Measurements from ENCODE around the gene SYT1.

The SYT1 gene

DNA sequence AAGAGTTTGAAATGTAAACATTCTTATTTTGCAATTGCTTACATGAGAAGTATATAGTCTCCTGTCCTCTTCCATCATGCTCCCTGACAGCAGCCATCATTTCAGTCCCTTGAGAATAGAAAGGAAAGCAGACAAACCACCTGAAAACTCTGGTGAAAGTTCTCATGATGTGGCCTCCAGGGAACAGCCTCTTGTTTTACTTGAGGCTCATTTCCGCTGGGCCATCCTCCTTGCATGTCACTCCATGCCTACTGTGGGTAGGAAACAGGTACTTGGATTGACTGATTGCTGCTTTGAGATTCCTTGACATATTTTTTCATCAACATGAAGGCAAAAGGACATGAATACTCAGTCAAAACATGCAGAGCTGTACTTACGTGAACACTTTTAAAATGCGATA is 6.0 kb downstream of the SYT1 start:
- DNase-seq (ENCODE audit: extremely low spot score): no peak
- no peak for TF ChIP-seq SUZ12 (IDR thresholded peaks at IDR 0.05)
- TF ChIP-seq ELF4 (IDR thresholded peaks at IDR 0.05): no peak
- no peak for TF ChIP-seq ARNT (IDR thresholded peaks at IDR 0.05)
- no peak for TF ChIP-seq TARDBP (IDR thresholded peaks at IDR 0.05)
- no peak for TF ChIP-seq L3MBTL2 (conservative IDR thresholded peaks at IDR 0.05)
- no peak for TF ChIP-seq SP1 (IDR thresholded peaks at IDR 0.05)
- TF ChIP-seq FOXK2 (IDR thresholded peaks at IDR 0.05): no peak
- TF ChIP-seq, protein P1, sequence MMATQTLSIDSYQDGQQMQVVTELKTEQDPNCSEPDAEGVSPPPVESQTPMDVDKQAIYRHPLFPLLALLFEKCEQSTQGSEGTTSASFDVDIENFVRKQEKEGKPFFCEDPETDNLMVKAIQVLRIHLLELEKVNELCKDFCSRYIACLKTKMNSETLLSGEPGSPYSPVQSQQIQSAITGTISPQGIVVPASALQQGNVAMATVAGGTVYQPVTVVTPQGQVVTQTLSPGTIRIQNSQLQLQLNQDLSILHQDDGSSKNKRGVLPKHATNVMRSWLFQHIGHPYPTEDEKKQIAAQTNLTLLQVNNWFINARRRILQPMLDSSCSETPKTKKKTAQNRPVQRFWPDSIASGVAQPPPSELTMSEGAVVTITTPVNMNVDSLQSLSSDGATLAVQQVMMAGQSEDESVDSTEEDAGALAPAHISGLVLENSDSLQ (IDR thresholded peaks at IDR 0.05): no peak
- no peak for TF ChIP-seq HDGF (IDR thresholded peaks at IDR 0.05; ENCODE audit: borderline replicate concordance)
- no peak for TF ChIP-seq LEF1 (IDR thresholded peaks at IDR 0.05; ENCODE audit: borderline replicate concordance)
- no peak for TF ChIP-seq ZNF384 (IDR thresholded peaks at IDR 0.05)
- TF ChIP-seq BHLHE40 (IDR thresholded peaks at IDR 0.05; ENCODE audit: borderline replicate concordance): no peak
- no peak for TF ChIP-seq FOXM1 (IDR thresholded peaks at IDR 0.05; ENCODE audit: borderline replicate concordance)
- no peak for TF ChIP-seq NFRKB (IDR thresholded peaks at IDR 0.05)
- no peak for TF ChIP-seq CTBP1 (IDR thresholded peaks at IDR 0.05; ENCODE audit: borderline replicate concordance)
- no peak for TF ChIP-seq FOXA1 (IDR thresholded peaks at IDR 0.05)
- CTCF ChIA-PET: no interaction called here
- POLR2A ChIA-PET: no interaction called here

DNA sequence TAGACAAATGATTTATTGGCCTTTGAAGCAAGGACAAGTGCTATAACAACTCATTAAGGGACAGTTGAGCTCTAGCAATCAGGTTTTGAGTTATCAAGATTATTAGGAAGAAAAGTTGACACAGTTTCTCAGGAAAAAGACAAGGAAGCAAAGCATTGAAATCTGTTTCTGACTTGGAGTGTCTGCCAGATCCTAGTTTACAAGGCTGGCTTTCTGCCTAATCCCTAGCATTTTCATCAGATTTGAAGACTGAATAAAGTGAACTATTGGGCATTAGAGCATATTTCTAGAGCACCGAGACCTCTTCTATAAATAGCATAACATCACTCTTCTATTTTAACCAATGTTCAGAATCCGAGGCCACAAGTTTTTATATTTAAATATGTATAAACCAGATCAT is 7.0 kb downstream of the SYT1 start:
- TF ChIP-seq CTBP1 (IDR thresholded peaks at IDR 0.05; ENCODE audit: borderline replicate concordance) (no peak), FOXK2 (IDR thresholded peaks at IDR 0.05) (no peak), BHLHE40 (IDR thresholded peaks at IDR 0.05; ENCODE audit: borderline replicate concordance) (no peak), FOXM1 (IDR thresholded peaks at IDR 0.05; ENCODE audit: borderline replicate concordance) (no peak), ELF4 (IDR thresholded peaks at IDR 0.05) (no peak), LEF1 (IDR thresholded peaks at IDR 0.05; ENCODE audit: borderline replicate concordance) (no peak), SP1 (IDR thresholded peaks at IDR 0.05) (no peak), FOXA1 (IDR thresholded peaks at IDR 0.05) (no peak), HDGF (IDR thresholded peaks at IDR 0.05; ENCODE audit: borderline replicate concordance) (no peak), NFRKB (IDR thresholded peaks at IDR 0.05) (no peak), L3MBTL2 (conservative IDR thresholded peaks at IDR 0.05) (no peak), TARDBP (IDR thresholded peaks at IDR 0.05) (no peak), ARNT (IDR thresholded peaks at IDR 0.05) (no peak), ZNF384 (IDR thresholded peaks at IDR 0.05) (no peak), SUZ12 (IDR thresholded peaks at IDR 0.05) (no peak)
- TF ChIP-seq, protein P1 (IDR thresholded peaks at IDR 0.05): no peak
- no peak for DNase-seq (ENCODE audit: extremely low spot score)
- ChIA-PET CTCF (no interaction called here), POLR2A (no interaction called here)

DNA sequence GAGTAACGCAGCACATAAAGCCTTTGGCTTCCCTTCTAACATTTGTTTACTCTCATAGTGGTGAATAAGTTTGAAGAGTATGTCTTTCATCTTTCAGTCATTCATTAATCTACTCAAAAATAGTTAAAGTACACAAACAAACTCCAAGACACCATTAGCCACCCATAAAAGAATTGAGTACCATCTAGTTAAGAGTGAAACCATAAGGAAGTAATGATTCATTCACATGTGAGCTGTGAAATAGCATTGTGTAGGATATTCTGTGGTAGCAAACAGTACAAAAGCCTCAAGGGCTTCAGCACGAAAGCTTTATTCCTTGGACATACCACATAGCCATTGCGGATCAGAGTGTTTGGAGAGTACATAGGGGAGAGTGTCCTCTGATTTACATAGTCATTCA is 13.9 kb downstream of the SYT1 start:
- ChIA-PET POLR2A (no interaction called here), CTCF (no interaction called here)
- no peak for TF ChIP-seq L3MBTL2 (conservative IDR thresholded peaks at IDR 0.05)
- TF ChIP-seq LEF1 (IDR thresholded peaks at IDR 0.05; ENCODE audit: borderline replicate concordance): no peak
- TF ChIP-seq CTBP1 (IDR thresholded peaks at IDR 0.05; ENCODE audit: borderline replicate concordance): no peak
- TF ChIP-seq SP1 (IDR thresholded peaks at IDR 0.05): no peak
- no peak for TF ChIP-seq ARNT (IDR thresholded peaks at IDR 0.05)
- TF ChIP-seq ELF4 (IDR thresholded peaks at IDR 0.05): no peak
- TF ChIP-seq, protein P1 (IDR thresholded peaks at IDR 0.05): no peak
- TF ChIP-seq TARDBP (IDR thresholded peaks at IDR 0.05): no peak
- TF ChIP-seq SUZ12 (IDR thresholded peaks at IDR 0.05): no peak
- DNase-seq (ENCODE audit: extremely low spot score): no peak

DNA sequence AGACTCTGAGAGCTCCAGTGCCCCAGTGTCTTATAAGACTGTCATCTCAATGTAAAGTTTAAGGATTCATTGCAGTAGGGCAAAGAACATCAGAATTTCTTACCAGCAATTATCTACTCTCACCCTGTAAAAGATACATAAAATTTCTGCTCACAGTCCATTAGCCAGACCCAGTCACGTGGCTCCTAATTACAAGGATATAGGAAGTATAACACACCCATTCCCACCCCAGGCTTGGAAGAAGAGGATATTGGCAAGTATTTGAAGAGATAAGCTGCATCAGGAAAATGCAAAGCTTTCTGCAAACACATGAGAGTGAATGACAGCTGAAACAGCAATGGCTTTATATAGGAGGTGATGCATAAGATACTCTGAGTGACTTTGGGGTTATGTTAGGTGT is 14.3 kb downstream of the SYT1 start:
- no peak for DNase-seq (ENCODE audit: extremely low spot score)
- no peak for TF ChIP-seq FOXA1 (IDR thresholded peaks at IDR 0.05)
- no peak for TF ChIP-seq SP1 (IDR thresholded peaks at IDR 0.05)
- no peak for TF ChIP-seq NFRKB (IDR thresholded peaks at IDR 0.05)
- no peak for TF ChIP-seq TARDBP (IDR thresholded peaks at IDR 0.05)
- no peak for TF ChIP-seq SUZ12 (IDR thresholded peaks at IDR 0.05)
- TF ChIP-seq BHLHE40 (IDR thresholded peaks at IDR 0.05; ENCODE audit: borderline replicate concordance): no peak
- TF ChIP-seq FOXM1 (IDR thresholded peaks at IDR 0.05; ENCODE audit: borderline replicate concordance): no peak
- no peak for TF ChIP-seq FOXK2 (IDR thresholded peaks at IDR 0.05)
- TF ChIP-seq, protein P1 (IDR thresholded peaks at IDR 0.05): no peak
- no peak for TF ChIP-seq HDGF (IDR thresholded peaks at IDR 0.05; ENCODE audit: borderline replicate concordance)
- no peak for TF ChIP-seq L3MBTL2 (conservative IDR thresholded peaks at IDR 0.05)
- no peak for TF ChIP-seq ARNT (IDR thresholded peaks at IDR 0.05)
- TF ChIP-seq CTBP1 (IDR thresholded peaks at IDR 0.05; ENCODE audit: borderline replicate concordance): no peak
- TF ChIP-seq ZNF384 (IDR thresholded peaks at IDR 0.05): no peak
- no peak for TF ChIP-seq LEF1 (IDR thresholded peaks at IDR 0.05; ENCODE audit: borderline replicate concordance)
- TF ChIP-seq ELF4 (IDR thresholded peaks at IDR 0.05): no peak
- POLR2A ChIA-PET: no interaction called here
- CTCF ChIA-PET: interaction anchor here (0.7 kb wide), 1 partner anchor 468 kb away, joined by 3 read pairs; no protein-coding TSS in a partner anchor

DNA sequence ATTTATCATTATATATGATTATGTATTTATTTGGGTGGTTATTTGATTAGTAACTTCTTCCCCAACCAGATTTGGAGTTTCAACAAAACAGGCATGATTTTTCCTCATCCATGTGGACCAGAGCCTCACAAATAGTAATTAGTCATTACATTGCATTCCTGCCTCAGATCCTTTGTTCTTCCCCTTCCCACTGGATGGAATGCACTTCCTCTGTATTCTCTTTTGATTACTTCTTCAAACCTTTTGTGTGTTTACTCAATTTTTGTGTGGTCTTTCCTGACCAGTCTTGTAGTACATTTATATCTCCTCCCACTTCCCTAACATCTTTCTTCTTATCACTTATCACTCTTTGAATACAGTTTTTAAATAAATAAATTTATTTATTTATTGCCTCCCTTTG is 15.5 kb downstream of the SYT1 start:
- no peak for DNase-seq (ENCODE audit: extremely low spot score)
- TF ChIP-seq CTBP1 (IDR thresholded peaks at IDR 0.05; ENCODE audit: borderline replicate concordance): no peak
- TF ChIP-seq ELF4 (IDR thresholded peaks at IDR 0.05): no peak
- TF ChIP-seq LEF1 (IDR thresholded peaks at IDR 0.05; ENCODE audit: borderline replicate concordance): no peak
- no peak for TF ChIP-seq ARNT (IDR thresholded peaks at IDR 0.05)
- no peak for TF ChIP-seq BHLHE40 (IDR thresholded peaks at IDR 0.05; ENCODE audit: borderline replicate concordance)
- no peak for TF ChIP-seq HDGF (IDR thresholded peaks at IDR 0.05; ENCODE audit: borderline replicate concordance)
- no peak for TF ChIP-seq FOXM1 (IDR thresholded peaks at IDR 0.05; ENCODE audit: borderline replicate concordance)
- no peak for TF ChIP-seq SP1 (IDR thresholded peaks at IDR 0.05)
- no peak for TF ChIP-seq L3MBTL2 (conservative IDR thresholded peaks at IDR 0.05)
- no peak for TF ChIP-seq FOXK2 (IDR thresholded peaks at IDR 0.05)
- TF ChIP-seq SUZ12 (IDR thresholded peaks at IDR 0.05): no peak
- no peak for TF ChIP-seq FOXA1 (IDR thresholded peaks at IDR 0.05)
- TF ChIP-seq NFRKB (IDR thresholded peaks at IDR 0.05): no peak
- POLR2A ChIA-PET: no interaction called here
- CTCF ChIA-PET: no interaction called here
